ENCODE results near the gene TAS2R41. TPM values are rescaled to one million over a fixed set of nuclear protein-coding genes. Genes with fewer than 3 reads are reported as not detected.

Gene TAS2R41
- total RNA-seq, 1 experiment from 2014 or later: not detected

DNA sequence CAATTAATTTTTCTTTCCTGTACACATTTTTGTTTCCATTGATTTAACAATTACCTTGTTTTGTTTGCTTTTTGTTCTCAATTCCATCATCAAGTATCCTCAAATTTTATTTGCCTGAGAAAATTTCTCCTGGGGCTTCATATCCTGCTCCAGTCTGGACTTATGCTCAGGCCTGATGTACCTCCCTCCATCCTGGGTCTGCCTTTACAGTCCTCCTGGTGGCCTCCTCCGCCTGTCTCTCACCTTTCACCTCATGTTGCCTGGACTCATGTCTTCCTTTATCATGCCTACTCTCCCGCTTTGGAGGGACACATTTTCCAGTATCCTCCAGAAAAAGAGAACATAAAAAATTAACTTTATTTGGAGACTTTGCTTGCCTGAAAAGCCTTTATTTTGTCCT is 46.6 kb upstream of the TAS2R41 start:
- no peak overlapping the region for H3K4me3 Mint-ChIP-seq
- Histone ChIP-seq H3T11ph (ENCODE audit: low read length) (no peak overlapping the region), H3K18ac (ENCODE audit: insufficient read length, low read depth, low read length) (no peak overlapping the region), H3K9me3 (ENCODE audit: control insufficient read depth, low read depth, low read length) (no peaks in the 10 kb centered on the region), H3K79me1 (ENCODE audit: insufficient read depth, low read depth, low read length, poor library complexity, severe bottlenecking) (no peaks in the 10 kb centered on the region), H2BK12ac (ENCODE audit: insufficient read length, low read depth, low read length) (no peak overlapping the region), H4K91ac (ENCODE audit: insufficient read length, low read depth, low read length) (no peak overlapping the region), H3K27ac (ENCODE audit: insufficient read length, low read depth, low read length) (no peak overlapping the region), H2BK120ac (ENCODE audit: low read depth, low read length, poor library complexity, severe bottlenecking) (no peak overlapping the region), H3K79me2 (ENCODE audit: insufficient read depth, low read length) (no peaks in the 10 kb centered on the region), H2BK20ac (ENCODE audit: low read depth, low read length, poor library complexity, severe bottlenecking) (no peak overlapping the region), H3K27me3 (ENCODE audit: insufficient read depth, low read length) (no peaks in the 10 kb centered on the region), H2AK5ac (ENCODE audit: insufficient read length, low read length) (no peak overlapping the region), H2BK15ac (ENCODE audit: low read depth, low read length) (no peak overlapping the region), H3K23ac (ENCODE audit: insufficient read length, low read depth, low read length) (no peak overlapping the region), H3K14ac (ENCODE audit: insufficient read depth, low read length) (no peak overlapping the region), H3K4me1 (ENCODE audit: insufficient read depth, low read length) (no peaks in the 10 kb centered on the region; the same call in 1 of the 2 replicates), H3K9ac (ENCODE audit: extremely low read depth, insufficient read length, low read length) (no peak overlapping the region), H3K4me2 (ENCODE audit: insufficient read depth, insufficient read length, low read length) (no peak overlapping the region), H4K5ac (ENCODE audit: insufficient read length, low read depth, low read length) (no peak overlapping the region), H4K20me1 (ENCODE audit: control insufficient read depth, insufficient read depth, insufficient read length) (no peaks in the 10 kb centered on the region), H4K8ac (replicated peaks; ENCODE audit: insufficient read length, low read depth, low read length) (no peak overlapping the region), H3K23me2 (ENCODE audit: insufficient read length, low read depth, low read length, poor library complexity, severe bottlenecking) (no peaks in the 10 kb centered on the region), H2AFZ (ENCODE audit: low read length) (no peak overlapping the region), H2BK5ac (ENCODE audit: insufficient read length, low read length) (no peak overlapping the region), H3K4ac (ENCODE audit: low read depth, low read length) (no peak overlapping the region), H3K56ac (ENCODE audit: insufficient read length, low read depth, low read length) (no peak overlapping the region)
- H3K4me1 Mint-ChIP-seq: peaks cover 4 to 5% of the 10 kb centered on the region in 2 experiments
- no peak for DNase-seq
- H3K9me3 Mint-ChIP-seq: peaks cover 0 to 3% of the 10 kb centered on the region in 2 experiments; a peak in 1 of 5 replicates
- H3K36me3 Mint-ChIP-seq (ENCODE audit: insufficient read depth in 1 of 3, low read depth in 3 of 3): no peaks in the 10 kb centered on the region
- no peak overlapping the region for H3K27ac Mint-ChIP-seq
- no peaks in the 10 kb centered on the region; the same call in 1 of the 2 replicates for H3K27me3 Mint-ChIP-seq (ENCODE audit: low read depth)
- TF ChIP-seq, protein P1, sequence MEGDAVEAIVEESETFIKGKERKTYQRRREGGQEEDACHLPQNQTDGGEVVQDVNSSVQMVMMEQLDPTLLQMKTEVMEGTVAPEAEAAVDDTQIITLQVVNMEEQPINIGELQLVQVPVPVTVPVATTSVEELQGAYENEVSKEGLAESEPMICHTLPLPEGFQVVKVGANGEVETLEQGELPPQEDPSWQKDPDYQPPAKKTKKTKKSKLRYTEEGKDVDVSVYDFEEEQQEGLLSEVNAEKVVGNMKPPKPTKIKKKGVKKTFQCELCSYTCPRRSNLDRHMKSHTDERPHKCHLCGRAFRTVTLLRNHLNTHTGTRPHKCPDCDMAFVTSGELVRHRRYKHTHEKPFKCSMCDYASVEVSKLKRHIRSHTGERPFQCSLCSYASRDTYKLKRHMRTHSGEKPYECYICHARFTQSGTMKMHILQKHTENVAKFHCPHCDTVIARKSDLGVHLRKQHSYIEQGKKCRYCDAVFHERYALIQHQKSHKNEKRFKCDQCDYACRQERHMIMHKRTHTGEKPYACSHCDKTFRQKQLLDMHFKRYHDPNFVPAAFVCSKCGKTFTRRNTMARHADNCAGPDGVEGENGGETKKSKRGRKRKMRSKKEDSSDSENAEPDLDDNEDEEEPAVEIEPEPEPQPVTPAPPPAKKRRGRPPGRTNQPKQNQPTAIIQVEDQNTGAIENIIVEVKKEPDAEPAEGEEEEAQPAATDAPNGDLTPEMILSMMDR (conservative IDR thresholded peaks at IDR 0.05): no peak
- no CpG with 5 or more reads among the region's 2 CpGs for WGBS (ENCODE audit: extremely low coverage, insufficient read length, low lambda C conversion rate)
